GM18951 (cell line): ENCODE data around the gene NADSYN1.

Source experiments
- POLR2A ChIP-seq: IDR thresholded peaks from 4 replicates; pipeline ENCODE4 v1.6.1; 2011; ENCODE audit warnings: mild to moderate bottlenecking; ENCODE audit not compliant: insufficient read length, insufficient read depth; ENCODE audit errors: extremely low read depth
- in situ Hi-C: fragments of 300-500 bp; cut with MboI; formaldehyde crosslinking; loops from one replicate; pipeline ENCODE4 v1.12.0; 2022; ENCODE audit warnings: low sequenced_read_pairs, mixed read lengths, inconsistent platforms; ENCODE audit not compliant: unreplicated experiment

The NADSYN1 gene

DNA sequence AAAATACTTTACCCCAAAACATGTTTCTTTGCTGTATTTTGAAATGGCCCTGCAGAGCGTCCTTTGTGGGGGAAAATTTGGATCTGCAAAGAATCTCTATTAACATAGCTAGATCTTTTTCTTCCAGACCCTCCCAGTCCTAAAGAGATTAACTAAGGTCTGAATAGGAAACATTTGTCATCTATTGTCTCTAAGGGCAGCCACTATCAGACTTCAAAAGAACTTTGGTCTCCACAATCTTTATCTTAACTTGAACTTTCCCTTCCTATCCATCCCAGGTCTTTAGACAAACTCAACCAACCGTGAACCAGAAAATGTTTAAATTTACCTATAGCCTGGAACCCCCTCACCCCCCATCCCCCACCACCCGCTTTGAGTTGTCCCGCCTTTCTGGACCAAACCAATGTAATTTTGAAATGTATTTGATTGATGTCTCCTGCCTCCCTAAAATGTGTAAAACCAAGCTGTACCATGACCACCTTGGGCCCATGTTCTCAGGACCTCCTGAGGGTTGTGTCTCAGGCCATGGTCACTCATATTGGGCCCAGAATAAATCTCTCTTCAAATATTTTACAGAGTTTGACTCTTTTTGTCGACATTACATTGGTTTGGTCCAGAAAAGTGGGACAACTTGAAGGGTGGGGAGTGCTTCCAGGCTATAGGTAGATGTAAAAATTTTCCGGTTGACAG is 91.7 kb downstream of the NADSYN1 start:
- TF ChIP-seq POLR2A, result no peak
- in situ Hi-C loops, result no loop called here

DNA sequence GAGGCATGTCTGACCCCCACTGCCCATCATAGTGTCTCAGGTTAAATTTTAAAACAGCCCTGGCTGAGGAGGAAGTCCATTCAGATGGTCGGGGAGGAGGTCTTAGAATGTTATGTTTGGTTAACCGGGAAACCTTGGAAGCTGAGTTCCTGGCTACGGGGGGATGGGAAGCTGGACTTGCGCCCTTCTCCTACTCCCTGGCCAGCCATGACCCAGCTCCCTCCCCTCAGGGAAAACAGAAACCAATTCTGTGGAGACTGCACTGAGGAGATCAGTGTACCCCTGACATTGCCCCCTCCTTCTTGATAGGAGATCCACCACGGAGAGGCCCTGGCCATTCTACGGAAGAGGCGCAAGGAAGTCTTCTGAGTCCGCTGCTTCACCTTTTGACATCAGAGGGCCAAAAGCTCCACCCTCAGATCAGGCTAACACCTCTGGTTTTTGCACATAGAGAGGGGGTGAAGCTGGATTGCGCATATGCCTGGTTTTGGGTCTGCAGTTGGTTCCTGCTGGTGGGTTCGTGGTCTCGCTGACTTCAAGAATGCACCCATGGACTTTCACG is 92.5 kb downstream of the NADSYN1 start:
- no peak for TF ChIP-seq POLR2A
- in situ Hi-C loops, result no loop called here

DNA sequence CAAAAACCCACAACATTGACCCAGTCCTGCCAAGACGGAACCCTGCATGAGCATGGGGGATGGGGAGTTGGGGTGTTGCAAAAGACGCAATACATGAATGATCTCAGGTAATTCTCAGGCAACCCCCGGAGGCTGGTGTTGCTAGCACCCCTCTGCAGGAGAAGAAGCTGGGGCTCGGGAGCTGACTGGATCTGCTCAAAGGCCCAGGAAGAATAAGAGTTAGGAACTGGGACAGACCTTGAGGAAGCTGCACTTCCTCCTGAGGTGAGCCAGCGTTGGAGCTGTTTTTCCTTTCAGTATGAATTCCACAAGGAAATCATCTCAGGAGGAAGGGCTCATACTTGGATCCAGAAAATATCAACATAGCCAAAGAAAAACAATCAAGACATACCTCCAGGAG is 95.1 kb downstream of the NADSYN1 start, which contains the start of gene KRTAP5-9:
Gene KRTAP5-9 (plus strand): TSS at position 301 of the 400 bp plus-strand sequence. CDS start 238 bp downstream, outside the sequence.
- in situ Hi-C loops, result no loop called here

DNA sequence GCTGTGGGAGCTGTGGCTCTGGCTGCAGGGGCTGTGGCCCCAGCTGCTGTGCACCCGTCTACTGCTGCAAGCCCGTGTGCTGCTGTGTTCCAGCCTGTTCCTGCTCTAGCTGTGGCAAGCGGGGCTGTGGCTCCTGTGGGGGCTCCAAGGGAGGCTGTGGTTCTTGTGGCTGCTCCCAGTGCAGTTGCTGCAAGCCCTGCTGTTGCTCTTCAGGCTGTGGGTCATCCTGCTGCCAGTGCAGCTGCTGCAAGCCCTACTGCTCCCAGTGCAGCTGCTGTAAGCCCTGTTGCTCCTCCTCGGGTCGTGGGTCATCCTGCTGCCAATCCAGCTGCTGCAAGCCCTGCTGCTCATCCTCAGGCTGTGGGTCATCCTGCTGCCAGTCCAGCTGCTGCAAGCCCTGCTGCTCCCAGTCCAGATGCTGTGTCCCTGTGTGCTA is 95.7 kb downstream of the NADSYN1 start:
- TF ChIP-seq POLR2A, result no peak
- in situ Hi-C loops, result no loop called here

More for the DNA sequence above, 95.1 kb downstream of the NADSYN1 start, which contains the start of gene KRTAP5-9:
- no peak for TF ChIP-seq POLR2A
